Measurements from ENCODE around the gene ADGRG6.

GRCh38 chr6:142361779-142362750, 60.3 kb downstream of the ADGRG6 start:
- TF ChIP-seq CTCF (conservative IDR thresholded peaks at IDR 0.05; ENCODE audit: low read depth, low read length) (no peak), EZH2 (IDR thresholded peaks at IDR 0.05; ENCODE audit: borderline replicate concordance, low read depth, low read length, poor library complexity, severe bottlenecking) (no peak)

Measured in A673 (cell line).